BE2C (cell line): ENCODE measurements around the gene WDR4.
"Not testable (repeated sequence)": the region's sequence is repeated elsewhere in the genome, so short reads cannot be mapped to it uniquely, and the experiment has no call there.

Experiments
- DNase-seq: peaks from one replicate; pipeline ENCODE4 v3.0.0-alpha.2; 2020
- H3K27me3 ChIP-seq: fragments of 250-450 bp; sonication (Bioruptor Pico); 2 replicates; pipeline ENCODE4 v1.5.1; 2020; ENCODE audit warnings: mild to moderate bottlenecking
- H3K36me3 ChIP-seq: fragments of 250-450 bp; sonication (Bioruptor Pico); 2 replicates; pipeline ENCODE4 v1.5.1; 2020; ENCODE audit warnings: mild to moderate bottlenecking
- H3K4me1 ChIP-seq: fragments of 250-450 bp; sonication (Bioruptor Pico); 2 replicates; pipeline ENCODE4 v1.5.1; 2020
- H3K4me3 ChIP-seq: 2 replicates; pipeline ENCODE4 v1.5.1; 2011; ENCODE audit warnings: low read depth, low read length
- H3K9me3 ChIP-seq: fragments of 250-450 bp; sonication (Bioruptor Pico); 2 replicates; pipeline ENCODE4 v1.5.1; 2020
- CTCF ChIP-seq: IDR thresholded peaks from 2 replicates; pipeline ENCODE4 v1.5.1; 2012; ENCODE audit warnings: mild to moderate bottlenecking, low read depth, low read length

Gene WDR4

GRCh38 chr21:42844411-42845113, 34.8 kb downstream of the WDR4 start:
- Histone ChIP-seq H3K36me3 (peaks cover 82% of the 10 kb centered on the region), H3K4me3 (no peak overlapping the region), H3K4me1 (no peaks in the 10 kb centered on the region; the same call in 1 of the 2 replicates), H3K9me3 (no peaks in the 10 kb centered on the region), H3K27me3 (no peaks in the 10 kb centered on the region)
- peak; percentile 6 for DNase-seq
- TF ChIP-seq CTCF: no peak

GRCh38 chr21:42843056-42843455, 36.3 kb downstream of the WDR4 start:
- Histone ChIP-seq H3K4me3 (no peak overlapping the region), H3K36me3 (peaks cover 86% of the 10 kb centered on the region), H3K9me3 (no peaks in the 10 kb centered on the region), H3K27me3 (no peaks in the 10 kb centered on the region), H3K4me1 (no peaks in the 10 kb centered on the region)
- no peak for TF ChIP-seq CTCF
- no peak for DNase-seq

GRCh38 chr21:42841916-42842655, 37.3 kb downstream of the WDR4 start:
- H3K27me3 ChIP-seq, H3K4me1 ChIP-seq, H3K9me3 ChIP-seq, H3K4me3 ChIP-seq: not testable (repeated sequence)
- peaks cover 77% of the 10 kb centered on the region for H3K36me3 ChIP-seq
- peak; percentile 4 for DNase-seq

GRCh38 chr21:42841156-42841915, 38.0 kb downstream of the WDR4 start:
- H3K4me1 ChIP-seq: no peaks in the 10 kb centered on the region
- H3K27me3 ChIP-seq: no peaks in the 10 kb centered on the region
- peaks cover 72% of the 10 kb centered on the region for H3K36me3 ChIP-seq
- DNase-seq: no peak
- TF ChIP-seq CTCF: no peak
- no peak overlapping the region for H3K4me3 ChIP-seq
- no peaks in the 10 kb centered on the region for H3K9me3 ChIP-seq

- TF ChIP-seq CTCF: no peak
- Histone ChIP-seq H3K9me3 (no peaks in the 10 kb centered on the region), H3K36me3 (peaks cover 65% of the 10 kb centered on the region), H3K4me1 (no peaks in the 10 kb centered on the region), H3K27me3 (no peaks in the 10 kb centered on the region), H3K4me3 (no peak overlapping the region)
- DNase-seq: no peak
Measured at GRCh38 chr21:42840411-42841155, 38.8 kb downstream of the WDR4 start.
